ENCODE data around the gene ARG2. TPM values are rescaled to one million over a fixed set of nuclear protein-coding genes. Genes with fewer than 3 reads are reported as not detected.

The ARG2 gene
- total RNA-seq, 1 experiment from 2014 or later: 7.0 TPM

GRCh38 chr14:67576216-67576955 lies 43.3 kb upstream of the ARG2 start:
- no peak for DNase-seq (ENCODE audit: low read depth, low spot score)
- Histone ChIP-seq H3K9me2 (ENCODE audit: insufficient read depth) (no peaks in the 10 kb centered on the region), H3K9ac (ENCODE audit: low read length) (no peak overlapping the region), H3K27ac (ENCODE audit: low read depth, low read length) (no peak overlapping the region), H3K4me2 (ENCODE audit: low read length) (no peak overlapping the region), H3K27me3 (ENCODE audit: insufficient read depth, low read length) (no peaks in the 10 kb centered on the region), H3K79me2 (ENCODE audit: insufficient read depth, low read length) (no peaks in the 10 kb centered on the region), H4K20me1 (ENCODE audit: insufficient read depth) (no peaks in the 10 kb centered on the region), H3K4me3 (replicated peaks in 1 of 2; ENCODE audit: low read depth in 1 of 2, low read length in 2 of 2) (no peak overlapping the region), H3K36me3 (ENCODE audit: control insufficient read depth in 1 of 2, insufficient read depth in 2 of 2, low read length in 2 of 2) (peaks cover 0 to 6% of the 10 kb centered on the region in 2 experiments; a peak in 2 of 4 replicates), H2AFZ (ENCODE audit: low read depth, low read length, poor library complexity, severe bottlenecking) (no peak overlapping the region), H3K4me1 (ENCODE audit: control insufficient read depth in 1 of 2, insufficient read depth in 2 of 2, low read length in 2 of 2) (peaks cover 0 to 4% of the 10 kb centered on the region in 2 experiments; a peak in 1 of 4 replicates), H3K9me3 (ENCODE audit: control insufficient read depth in 1 of 2, insufficient read depth in 1 of 2, low read depth in 1 of 2, low read length in 2 of 2) (no peaks in the 10 kb centered on the region)
- no peak for ATAC-seq
- no TSS peak for BruUV-seq (replicated peaks)
- TF ChIP-seq EZH2 (IDR thresholded peaks at IDR 0.05) (no peak), ELF1 (IDR thresholded peaks at IDR 0.05; ENCODE audit: borderline replicate concordance, low read depth) (no peak), CEBPB (IDR thresholded peaks at IDR 0.05; ENCODE audit: low read depth) (no peak), EGR1 (IDR thresholded peaks at IDR 0.05; ENCODE audit: low read depth) (no peak), SRF (IDR thresholded peaks at IDR 0.05; ENCODE audit: low read depth) (no peak), ZFX (IDR thresholded peaks at IDR 0.05) (no peak), JUND (IDR thresholded peaks at IDR 0.05) (no peak), POLR2A (IDR thresholded peaks at IDR 0.05; ENCODE audit: borderline replicate concordance, extremely low read depth, insufficient read depth, insufficient read length) (no peak), CTCF (IDR thresholded peaks at IDR 0.05 in 2 of 3, conservative IDR thresholded peaks at IDR 0.05 in 1 of 3; ENCODE audit: borderline replicate concordance in 1 of 3, insufficient read depth in 1 of 3, low read depth in 2 of 3, low read length in 2 of 3) (no peak), ZNF274 (IDR thresholded peaks at IDR 0.05; ENCODE audit: low read depth, low read length) (no peak), YY1 (IDR thresholded peaks at IDR 0.05; ENCODE audit: extremely low read depth, insufficient replicate concordance, low read depth, low read length) (no peak)
- TF ChIP-seq, protein P1, sequence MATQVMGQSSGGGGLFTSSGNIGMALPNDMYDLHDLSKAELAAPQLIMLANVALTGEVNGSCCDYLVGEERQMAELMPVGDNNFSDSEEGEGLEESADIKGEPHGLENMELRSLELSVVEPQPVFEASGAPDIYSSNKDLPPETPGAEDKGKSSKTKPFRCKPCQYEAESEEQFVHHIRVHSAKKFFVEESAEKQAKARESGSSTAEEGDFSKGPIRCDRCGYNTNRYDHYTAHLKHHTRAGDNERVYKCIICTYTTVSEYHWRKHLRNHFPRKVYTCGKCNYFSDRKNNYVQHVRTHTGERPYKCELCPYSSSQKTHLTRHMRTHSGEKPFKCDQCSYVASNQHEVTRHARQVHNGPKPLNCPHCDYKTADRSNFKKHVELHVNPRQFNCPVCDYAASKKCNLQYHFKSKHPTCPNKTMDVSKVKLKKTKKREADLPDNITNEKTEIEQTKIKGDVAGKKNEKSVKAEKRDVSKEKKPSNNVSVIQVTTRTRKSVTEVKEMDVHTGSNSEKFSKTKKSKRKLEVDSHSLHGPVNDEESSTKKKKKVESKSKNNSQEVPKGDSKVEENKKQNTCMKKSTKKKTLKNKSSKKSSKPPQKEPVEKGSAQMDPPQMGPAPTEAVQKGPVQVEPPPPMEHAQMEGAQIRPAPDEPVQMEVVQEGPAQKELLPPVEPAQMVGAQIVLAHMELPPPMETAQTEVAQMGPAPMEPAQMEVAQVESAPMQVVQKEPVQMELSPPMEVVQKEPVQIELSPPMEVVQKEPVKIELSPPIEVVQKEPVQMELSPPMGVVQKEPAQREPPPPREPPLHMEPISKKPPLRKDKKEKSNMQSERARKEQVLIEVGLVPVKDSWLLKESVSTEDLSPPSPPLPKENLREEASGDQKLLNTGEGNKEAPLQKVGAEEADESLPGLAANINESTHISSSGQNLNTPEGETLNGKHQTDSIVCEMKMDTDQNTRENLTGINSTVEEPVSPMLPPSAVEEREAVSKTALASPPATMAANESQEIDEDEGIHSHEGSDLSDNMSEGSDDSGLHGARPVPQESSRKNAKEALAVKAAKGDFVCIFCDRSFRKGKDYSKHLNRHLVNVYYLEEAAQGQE (IDR thresholded peaks at IDR 0.05; ENCODE audit: low read depth): no peak
- TF ChIP-seq, protein P2, sequence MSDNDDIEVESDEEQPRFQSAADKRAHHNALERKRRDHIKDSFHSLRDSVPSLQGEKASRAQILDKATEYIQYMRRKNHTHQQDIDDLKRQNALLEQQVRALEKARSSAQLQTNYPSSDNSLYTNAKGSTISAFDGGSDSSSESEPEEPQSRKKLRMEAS (IDR thresholded peaks at IDR 0.05): no peak
- intact Hi-C loops (cut with micrococcal nuclease): no loop called here
- ChIA-PET RAD21 (ENCODE audit: low non-redundant PET in 1 of 2, low total read pairs in 2 of 2, uncharacterized antibody in 2 of 2, unreplicated experiment in 2 of 2) (no interaction called here), POLR2A (no interaction called here), CTCF (interaction anchor here (0.6 to 2.7 kb wide), 5 partner anchors 42 to 149 kb away, joined by 3 to 7 read pairs (median 3); no protein-coding TSS in a partner anchor)
